ENCODE measurements around the gene TKT. TPM values are rescaled to one million over a fixed set of nuclear protein-coding genes. Genes with fewer than 3 reads are reported as not detected.

Gene TKT
- total and polyA plus RNA-seq, 2 experiments from 2014 or later, result 584 to 1,411 TPM

GRCh38 chr3:53229606-53230005, 26.2 kb downstream of the TKT start:
- H3K4me3 ChIP-seq, result no peak overlapping the region
- H3K36me3 ChIP-seq (ENCODE audit: insufficient read depth), result peaks cover 83% of the 10 kb centered on the region
- TF ChIP-seq CREB1 (CRISPR knock-in tag; IDR thresholded peaks at IDR 0.05; ENCODE audit: low read depth) (no peak), ZNF331 (CRISPR knock-in tag; IDR thresholded peaks at IDR 0.05; ENCODE audit: low read depth) (no peak), EZH2phosphoT487 (IDR thresholded peaks at IDR 0.05; ENCODE audit: unreplicated experiment) (no peak), EZH2 (IDR thresholded peaks at IDR 0.05; ENCODE audit: low read depth, unreplicated experiment) (no peak), POLR2AphosphoS5 (IDR thresholded peaks at IDR 0.05; ENCODE audit: low read depth) (no peak), ZNF114 (CRISPR knock-in tag; IDR thresholded peaks at IDR 0.05) (no peak), CTCF (conservative IDR thresholded peaks at IDR 0.05; ENCODE audit: low read depth in 2 of 2) (no peak), STAT1 (IDR thresholded peaks at IDR 0.05; ENCODE audit: unreplicated experiment) (no peak), ETS1 (IDR thresholded peaks at IDR 0.05) (no peak), NANOG (IDR thresholded peaks at IDR 0.05; ENCODE audit: borderline replicate concordance) (no peak), JUNB (IDR thresholded peaks at IDR 0.05; ENCODE audit: unreplicated experiment) (no peak), REST (IDR thresholded peaks at IDR 0.05; ENCODE audit: unreplicated experiment) (no peak)
- peaks cover 38% of the 10 kb centered on the region for H3K27me3 Mint-ChIP-seq (ENCODE audit: insufficient read depth, low read depth, poor library complexity)
- DNase-seq (ENCODE audit: low spot score), result no peak
- H3K4me1 ChIP-seq (ENCODE audit: insufficient read depth), result no peaks in the 10 kb centered on the region
- H3K9me3 Mint-ChIP-seq, result no peaks in the 10 kb centered on the region
- H3K27me3 ChIP-seq (ENCODE audit: insufficient read depth), result no peaks in the 10 kb centered on the region
- H3K4me1 Mint-ChIP-seq, result peaks cover 6% of the 10 kb centered on the region
- H3K9me2 ChIP-seq (ENCODE audit: insufficient read depth), result no peaks in the 10 kb centered on the region
- no peak overlapping the region for H2AFZ ChIP-seq
- H3K27ac Mint-ChIP-seq, result no peak overlapping the region
- peaks cover 90% of the 10 kb centered on the region for H3F3A ChIP-seq (replicated peaks; ENCODE audit: low read depth)
- no peaks in the 10 kb centered on the region; the same call in 1 of the 2 replicates for H3K79me2 ChIP-seq (replicated peaks; ENCODE audit: insufficient read depth)
- H3K4me3 Mint-ChIP-seq, result no peak overlapping the region
- peaks cover 100% of the 10 kb centered on the region for H3K36me3 Mint-ChIP-seq (ENCODE audit: low read depth)
- peaks cover 70% of the 10 kb centered on the region for H4K20me1 ChIP-seq (replicated peaks; ENCODE audit: insufficient read depth)
- no peak overlapping the region for H3K4me2 ChIP-seq
- 0 out of 2 replicates have a peak overlapping the region, but pooled peaks have one; percentile 39 for H3K27ac ChIP-seq (ENCODE audit: low read depth)
- ATAC-seq, result no peak
